ENCODE data around the gene ZNF362. TPM values are rescaled to one million over a fixed set of nuclear protein-coding genes. Genes with fewer than 3 reads are reported as not detected.
A peak's percentile ranks its signal among the peaks of the same experiment; 100 is the strongest.

Gene ZNF362
- total RNA-seq, 1 donor = 14.5 TPM

- DNase-seq (ENCODE audit: low read depth) = no peak
- no peak overlapping the region for H3K4me3 ChIP-seq (ENCODE audit: low read depth, low read length)
- no peak for TF ChIP-seq CTCF (IDR thresholded peaks at IDR 0.05; ENCODE audit: insufficient read depth, low read length)
Observed at GRCh38 chr1:33330361-33330890, 74.1 kb downstream of the ZNF362 start.

DNA sequence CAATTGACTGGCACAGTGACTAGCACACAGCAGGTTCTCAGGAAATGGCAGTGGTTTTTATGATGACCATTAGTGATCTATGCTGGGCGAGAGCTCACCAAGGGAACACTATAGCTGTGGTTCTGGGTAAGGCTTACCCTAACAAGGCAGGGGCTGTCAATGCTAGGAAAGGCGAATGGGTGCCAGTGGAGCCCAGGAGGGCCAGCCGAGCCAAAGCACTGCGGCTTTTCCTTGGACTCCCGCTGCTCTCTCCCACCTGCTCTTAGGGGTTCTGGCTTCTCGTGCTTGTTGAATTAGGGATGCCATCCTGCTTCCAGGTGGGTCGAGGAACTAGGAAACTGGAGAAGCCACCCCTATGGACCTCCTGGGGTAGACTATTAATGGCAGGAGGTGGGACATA, 74.6 kb downstream of the ZNF362 start:
- TF ChIP-seq CTCF (IDR thresholded peaks at IDR 0.05; ENCODE audit: insufficient read depth, low read length) = no peak
- no peak for DNase-seq (ENCODE audit: low read depth)
- no peak overlapping the region for H3K4me3 ChIP-seq (ENCODE audit: low read depth, low read length)

- TF ChIP-seq CTCF (IDR thresholded peaks at IDR 0.05; ENCODE audit: insufficient read depth, low read length) = no peak
- no peak for DNase-seq (ENCODE audit: low read depth)
- H3K4me3 ChIP-seq (ENCODE audit: low read depth, low read length) = no peak overlapping the region
Observed at GRCh38 chr1:33331444-33332356, 75.4 kb downstream of the ZNF362 start.

GRCh38 chr1:33332357-33332789, 76.1 kb downstream of the ZNF362 start:
- TF ChIP-seq CTCF (IDR thresholded peaks at IDR 0.05; ENCODE audit: insufficient read depth, low read length) = no peak
- peak; percentile 84 for DNase-seq (ENCODE audit: low read depth)
- H3K4me3 ChIP-seq (ENCODE audit: low read depth, low read length) = no peak overlapping the region

DNA sequence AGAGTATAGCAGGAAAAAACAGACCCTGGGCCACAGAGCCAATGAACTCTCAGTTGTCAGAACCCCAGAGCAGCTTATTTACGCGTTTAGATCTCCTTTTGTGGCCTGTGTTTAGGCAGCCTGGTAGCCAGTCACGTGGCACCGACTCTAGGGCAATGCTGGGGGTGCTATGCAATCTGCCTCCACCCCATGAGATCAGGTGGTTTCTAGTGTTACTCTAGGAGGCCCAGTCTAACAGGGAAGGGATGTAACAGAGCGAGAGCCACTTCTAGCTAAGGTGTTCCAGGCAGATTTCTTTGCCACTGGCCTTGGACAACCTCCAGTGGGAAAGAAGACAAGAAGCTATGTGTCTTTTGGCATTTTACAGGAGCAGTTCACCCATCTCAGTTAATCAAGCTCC, 76.6 kb downstream of the ZNF362 start:
- no peak overlapping the region for H3K4me3 ChIP-seq (ENCODE audit: low read depth, low read length)
- TF ChIP-seq CTCF (IDR thresholded peaks at IDR 0.05; ENCODE audit: insufficient read depth, low read length) = no peak
- no peak for DNase-seq (ENCODE audit: low read depth)

DNA sequence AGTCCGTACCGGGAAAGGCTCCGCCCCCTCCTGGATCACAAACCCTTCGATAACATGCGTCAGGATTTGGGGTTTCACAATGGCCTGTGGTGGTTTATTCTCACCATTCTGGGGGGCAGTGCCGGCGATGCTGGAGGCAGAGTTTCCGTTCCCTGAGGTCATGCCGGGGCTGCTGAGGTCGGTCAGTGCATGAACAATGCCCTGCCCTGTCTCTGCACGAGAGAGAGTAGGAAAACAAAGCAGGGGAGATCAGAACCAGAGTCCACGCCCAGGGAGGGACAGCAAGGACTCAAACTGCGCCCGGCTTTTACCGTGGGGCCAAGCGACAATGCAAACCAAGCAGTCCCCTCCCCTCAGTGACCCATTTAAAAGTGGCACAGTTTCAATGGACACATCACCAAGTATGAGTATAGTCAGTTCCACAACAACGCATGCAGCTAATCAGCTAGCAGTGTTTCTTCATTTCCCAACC, 77.8 kb downstream of the ZNF362 start:
- peak; percentile 88 for DNase-seq (ENCODE audit: low read depth)
- H3K4me3 ChIP-seq (ENCODE audit: low read depth, low read length) = peak overlapping the region; percentile 11
- TF ChIP-seq CTCF (IDR thresholded peaks at IDR 0.05; ENCODE audit: insufficient read depth, low read length) = no peak

Data from fibroblast of the aortic adventitia (primary cell).